Stimulated activated CD8-positive, alpha-beta memory T cell treated with anti-CD3 and anti-CD28 coated beads, Interleukin-7, amount 100 ng/mL, for 4 hours (primary cell): ENCODE results near the gene WDR27.
"Not testable (repeated sequence)": the region's sequence is repeated elsewhere in the genome, so short reads cannot be mapped to it uniquely, and the experiment has no call there.

Experiments
- DNase-seq, 2 donors: peaks; one replicate each; pipeline ENCODE4 v3.0.0-alpha.2; 2020; ENCODE audit warnings: low read depth in 2 of 2

The WDR27 gene

DNA sequence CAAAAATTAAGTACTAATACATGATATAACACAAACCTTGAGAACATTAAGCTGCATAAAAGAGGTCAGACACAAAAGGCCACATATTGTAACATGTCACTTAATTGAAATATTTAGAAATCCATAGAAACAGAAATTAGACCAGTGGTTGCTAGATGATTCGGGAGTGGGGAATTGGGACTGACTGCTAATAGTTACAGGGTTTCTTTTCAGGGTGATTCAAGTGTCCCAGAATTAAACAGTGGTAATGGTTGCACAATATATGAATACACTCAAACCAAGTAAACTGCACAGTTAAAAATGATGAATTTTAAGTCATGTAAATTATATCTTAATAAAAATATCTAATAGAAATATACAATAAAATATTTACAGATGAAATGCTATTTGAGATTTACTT, 174.5 kb downstream of the WDR27 start:
- DNase-seq = no peak

DNA sequence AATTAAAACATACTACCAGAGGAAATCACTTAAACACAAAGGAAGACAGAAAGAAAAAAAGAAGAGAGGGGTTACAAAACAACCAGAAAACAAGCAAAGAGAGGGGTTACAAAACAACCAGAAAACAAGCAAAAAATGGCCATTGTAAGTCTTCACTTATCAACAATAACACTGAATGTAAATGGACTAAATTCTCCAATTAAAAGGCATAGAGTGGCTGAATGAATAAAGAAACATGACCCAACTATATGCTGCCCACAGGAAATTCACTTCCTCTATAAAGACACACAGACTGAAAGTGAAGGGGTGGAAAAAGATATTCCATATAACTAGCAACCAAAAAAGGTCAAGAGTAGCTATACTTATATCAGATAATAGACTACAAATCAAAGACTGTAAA, 180.0 kb downstream of the WDR27 start:
- no peak for DNase-seq

DNA sequence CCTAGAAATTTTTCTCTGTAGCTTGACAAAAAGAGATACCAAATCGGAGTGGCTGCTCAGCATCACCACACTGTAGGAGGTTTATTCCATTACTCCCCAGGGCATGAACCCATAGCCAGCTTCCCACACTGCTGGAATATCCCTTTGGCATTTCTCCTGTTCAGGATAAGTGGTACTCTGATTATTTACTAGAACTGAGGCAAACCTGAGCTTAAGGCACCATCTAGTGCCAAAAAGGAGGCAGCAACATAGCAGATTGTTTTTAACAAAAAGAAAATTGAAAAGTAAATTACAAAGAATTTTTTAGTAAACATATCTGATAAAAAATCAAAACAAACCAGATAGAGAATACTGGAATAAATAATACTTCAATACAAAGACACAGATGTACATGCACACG, 181.7 kb downstream of the WDR27 start:
- no peak for DNase-seq

DNA sequence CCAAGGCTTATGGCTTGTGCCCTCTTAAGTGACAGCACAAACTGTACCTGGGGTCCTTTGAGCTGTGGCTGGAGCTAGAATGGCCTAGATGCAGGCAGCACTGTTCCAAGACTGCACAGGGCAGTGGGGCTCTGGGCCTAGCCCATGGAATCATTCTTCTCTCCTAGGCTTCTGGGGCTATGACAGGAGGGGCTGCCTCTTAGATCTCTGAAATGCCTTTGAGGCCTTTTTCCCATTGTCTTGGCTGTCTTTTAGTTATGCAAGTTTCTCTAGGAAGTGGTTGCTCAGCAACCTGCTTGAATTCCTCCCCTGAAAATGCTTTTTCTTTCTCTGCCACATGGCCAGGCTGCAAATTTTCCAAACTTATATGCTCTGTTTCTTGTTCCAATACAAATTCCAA, 183.4 kb downstream of the WDR27 start:
- DNase-seq = no peak

DNA sequence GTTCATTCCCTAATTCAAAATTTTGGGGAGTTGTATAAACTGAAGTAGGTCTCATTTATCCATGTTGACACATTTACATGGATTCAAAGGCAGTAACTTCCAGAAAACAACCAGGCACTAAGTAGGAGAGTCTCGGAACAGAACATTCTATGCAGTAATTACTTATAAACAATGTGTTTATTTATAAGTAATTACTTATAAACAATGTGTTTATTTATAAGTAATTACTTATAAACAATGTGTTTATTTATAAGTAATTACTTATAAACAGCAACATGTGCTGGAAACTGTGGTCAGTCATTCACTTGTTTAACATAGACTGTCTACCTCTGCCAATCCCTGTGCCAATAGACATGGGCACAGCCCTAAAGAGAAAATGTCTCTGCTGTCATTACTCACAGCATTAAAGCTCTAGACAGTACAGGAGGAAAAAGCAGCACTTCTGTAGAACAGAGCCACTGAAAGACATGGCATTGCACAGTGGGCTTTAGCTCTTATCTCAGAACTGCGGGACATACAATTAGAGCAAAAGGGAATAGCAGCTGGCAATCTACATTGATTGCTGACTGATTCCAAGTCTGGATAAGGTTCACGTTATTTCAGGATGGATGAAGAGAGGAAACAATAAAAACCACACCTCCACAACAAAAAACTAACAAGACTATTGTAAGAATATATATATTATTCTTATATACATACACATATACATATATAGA, 188.2 kb downstream of the WDR27 start:
- no peak for DNase-seq

DNA sequence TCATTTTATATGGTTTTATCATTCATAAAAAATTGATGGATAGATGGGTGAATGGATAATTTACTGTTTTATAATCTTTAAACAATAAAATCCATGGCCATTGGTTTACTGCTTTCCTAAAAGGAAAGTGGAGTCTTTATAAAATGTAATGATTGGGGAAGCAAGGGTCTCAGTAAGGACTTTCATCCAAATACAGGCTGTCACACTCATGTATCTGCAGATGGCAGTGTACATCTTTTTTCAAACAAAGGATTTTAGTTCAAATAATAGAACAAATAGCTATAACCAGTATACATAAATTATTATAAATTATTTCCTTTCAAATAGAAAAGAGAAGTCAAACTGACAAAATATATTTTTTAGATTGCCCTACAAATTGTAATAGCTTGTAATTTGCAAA, 190.0 kb downstream of the WDR27 start:
- DNase-seq = not testable (repeated sequence)

DNA sequence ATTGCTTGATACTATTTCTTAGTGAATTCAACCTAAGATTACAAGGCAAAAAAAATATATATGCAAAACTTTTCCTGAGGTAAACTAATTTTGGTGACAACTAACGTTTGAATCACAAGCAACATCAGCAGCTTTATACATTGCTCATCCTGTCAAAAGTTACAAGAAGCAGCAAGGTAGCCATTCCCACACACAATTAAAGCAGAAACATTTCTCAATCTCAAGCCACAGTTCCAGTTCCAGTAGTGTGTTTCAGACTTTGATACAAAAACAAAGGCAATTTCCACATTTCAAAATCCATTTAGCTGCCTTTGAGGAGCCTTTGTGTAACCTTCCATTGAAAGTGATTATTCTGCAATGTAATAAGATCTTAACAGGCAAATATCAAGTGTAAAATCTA, 191.0 kb downstream of the WDR27 start:
- no peak for DNase-seq

DNA sequence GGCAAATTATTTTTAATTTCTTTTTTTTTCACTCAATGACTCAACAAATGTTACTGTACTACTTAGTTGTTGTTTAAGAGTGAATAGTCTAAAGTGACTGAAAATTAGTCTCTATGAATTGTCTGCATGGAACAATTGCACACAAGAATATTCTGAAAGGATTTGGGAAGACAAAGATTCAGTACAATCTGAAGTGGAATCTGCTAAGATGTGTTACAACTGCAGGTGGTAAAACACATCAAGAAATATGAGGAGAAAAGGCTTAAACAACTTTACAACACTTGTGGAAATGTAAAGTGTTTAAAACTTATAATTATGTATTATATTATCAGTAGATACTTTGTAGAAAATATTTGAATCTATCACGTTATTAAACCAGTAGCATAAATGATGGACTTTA, 193.4 kb downstream of the WDR27 start:
- no peak for DNase-seq

DNA sequence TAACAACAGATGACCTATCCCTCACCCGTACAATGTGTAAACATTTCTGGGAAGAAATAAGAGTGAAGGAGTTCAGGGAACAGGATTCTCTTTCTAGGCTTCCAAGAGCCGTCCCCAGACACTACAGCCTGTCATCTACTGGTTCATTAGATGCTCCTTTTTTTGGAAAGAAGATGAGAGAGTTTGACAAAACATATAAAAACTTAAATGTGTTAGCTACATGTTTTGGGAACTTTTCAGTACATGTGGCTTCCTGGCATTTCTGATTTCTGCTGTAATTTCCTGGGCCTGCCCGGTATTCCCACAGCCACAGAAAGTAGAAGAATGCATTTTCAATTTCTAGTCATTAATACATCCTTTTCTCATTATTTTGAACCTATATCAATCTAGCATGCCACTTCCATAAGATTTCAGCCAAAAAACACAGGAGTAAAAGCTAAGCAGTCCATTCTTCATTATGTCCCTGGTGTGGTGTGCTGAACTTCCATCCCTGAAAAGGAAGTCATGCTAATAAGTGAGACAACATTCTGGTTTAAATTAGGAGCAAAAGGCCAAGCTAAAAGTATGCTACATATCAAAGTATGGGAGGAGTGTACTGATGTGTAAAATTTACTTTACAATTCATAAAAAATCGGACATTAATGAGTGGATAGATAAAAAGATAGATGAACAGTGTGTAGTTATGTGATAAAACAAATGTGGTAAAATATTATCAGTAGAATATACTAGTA, 198.2 kb downstream of the WDR27 start:
- no peak for DNase-seq

DNA sequence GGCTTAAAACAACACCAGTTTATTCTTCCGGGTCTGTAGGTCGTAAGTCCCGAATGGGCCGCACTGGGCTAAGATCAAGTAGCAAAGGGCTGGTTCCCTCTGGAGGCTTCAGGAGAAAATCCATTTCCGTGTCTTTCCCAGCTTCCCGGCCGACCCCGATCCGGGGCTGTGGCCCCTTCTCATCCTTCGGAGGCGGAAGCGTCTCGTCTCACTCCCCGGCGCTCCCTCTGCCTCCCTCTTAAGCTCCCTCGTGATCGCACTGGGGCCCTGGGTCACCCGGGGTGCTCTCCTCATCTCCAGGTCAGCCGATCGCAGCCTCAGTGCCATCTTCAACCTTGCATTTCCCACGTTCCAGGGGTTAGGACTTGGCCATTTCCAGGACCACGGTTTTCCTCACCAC, 199.4 kb downstream of the WDR27 start:
- DNase-seq = no peak

DNA sequence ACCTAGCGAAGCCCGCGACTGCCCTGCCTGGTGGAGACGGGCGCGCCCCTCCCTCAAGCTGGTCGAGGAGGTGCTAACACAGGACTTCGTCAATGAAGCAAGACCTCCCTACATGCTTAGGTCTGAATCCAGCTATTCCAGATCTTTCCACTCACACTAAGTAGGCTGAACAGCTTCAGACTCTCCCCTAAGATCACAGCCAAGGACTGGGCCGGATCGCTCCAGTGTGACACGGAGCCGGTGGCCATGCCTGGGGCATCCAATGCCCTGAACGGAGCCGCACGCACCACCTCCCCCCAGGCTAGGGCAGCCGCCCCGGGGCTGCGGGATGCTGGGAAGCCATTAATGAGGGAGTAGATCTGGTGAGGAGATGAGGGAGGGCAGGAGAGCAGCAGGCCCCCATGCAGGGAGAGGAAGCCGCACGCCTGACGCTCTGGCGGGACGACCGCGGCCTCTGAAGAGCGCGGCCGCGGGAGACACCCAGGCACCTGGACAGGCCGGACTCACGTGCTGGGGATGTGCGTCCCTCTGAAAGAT, 200.0 kb downstream of the WDR27 start:
- DNase-seq = no peak

DNA sequence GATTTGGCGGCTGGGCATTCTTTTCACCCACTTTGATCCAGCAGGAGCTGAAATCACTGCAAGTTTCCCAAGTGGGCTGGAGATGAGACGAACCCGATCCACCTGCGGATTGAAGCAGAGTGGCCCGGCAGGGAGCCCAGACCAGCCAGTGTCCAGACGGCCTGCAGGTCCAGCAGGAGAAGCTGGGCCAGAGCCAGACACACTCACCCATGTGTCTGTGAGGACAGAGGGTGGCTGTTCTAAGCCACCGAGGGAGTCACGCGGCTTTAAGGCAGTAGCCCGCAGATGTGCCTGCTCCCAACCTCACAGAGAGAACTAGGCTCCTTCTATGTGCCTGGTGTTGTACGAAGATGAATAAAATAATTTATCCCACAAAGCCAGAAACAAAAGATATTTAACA, 200.7 kb downstream of the WDR27 start:
- no peak for DNase-seq

DNA sequence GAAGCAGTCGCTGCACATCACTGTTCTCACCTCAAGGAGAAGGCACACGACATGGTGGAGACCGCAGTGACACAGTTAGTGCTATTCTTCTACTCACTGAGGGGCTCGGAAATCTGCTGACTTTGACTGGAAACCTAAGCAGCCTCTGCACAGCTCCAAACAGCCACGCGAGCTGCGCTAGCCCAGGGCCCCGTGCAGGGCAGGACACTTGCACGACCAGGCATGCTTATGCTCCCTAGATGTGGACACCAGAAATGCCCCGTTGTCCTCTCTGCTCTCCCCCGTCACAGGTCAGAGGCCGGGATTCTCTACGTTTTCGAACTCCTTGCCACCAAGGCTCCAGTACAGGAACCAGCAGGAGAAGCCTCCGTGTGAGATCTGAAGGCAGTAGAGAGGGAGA, 201.1 kb downstream of the WDR27 start:
- DNase-seq = no peak

DNA sequence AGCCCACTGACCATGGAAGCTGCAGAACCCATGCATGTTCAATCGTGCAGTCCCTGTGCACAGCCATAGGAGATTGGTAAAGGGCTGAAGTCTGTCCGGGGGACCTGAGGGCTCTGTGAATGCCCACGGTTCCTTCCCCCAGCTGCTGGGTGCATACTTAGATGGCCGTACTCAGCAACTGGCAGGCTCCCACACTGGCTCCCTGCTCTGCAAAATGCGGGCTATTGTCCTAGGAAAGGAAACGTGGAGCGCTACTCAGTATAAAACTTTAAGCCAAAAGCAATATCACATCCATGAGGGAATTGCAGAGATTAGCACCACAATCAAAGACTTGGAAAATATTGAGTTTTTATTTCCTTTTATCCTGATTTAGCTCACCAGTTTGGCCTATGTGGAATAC, 202.0 kb downstream of the WDR27 start:
- no peak for DNase-seq

DNA sequence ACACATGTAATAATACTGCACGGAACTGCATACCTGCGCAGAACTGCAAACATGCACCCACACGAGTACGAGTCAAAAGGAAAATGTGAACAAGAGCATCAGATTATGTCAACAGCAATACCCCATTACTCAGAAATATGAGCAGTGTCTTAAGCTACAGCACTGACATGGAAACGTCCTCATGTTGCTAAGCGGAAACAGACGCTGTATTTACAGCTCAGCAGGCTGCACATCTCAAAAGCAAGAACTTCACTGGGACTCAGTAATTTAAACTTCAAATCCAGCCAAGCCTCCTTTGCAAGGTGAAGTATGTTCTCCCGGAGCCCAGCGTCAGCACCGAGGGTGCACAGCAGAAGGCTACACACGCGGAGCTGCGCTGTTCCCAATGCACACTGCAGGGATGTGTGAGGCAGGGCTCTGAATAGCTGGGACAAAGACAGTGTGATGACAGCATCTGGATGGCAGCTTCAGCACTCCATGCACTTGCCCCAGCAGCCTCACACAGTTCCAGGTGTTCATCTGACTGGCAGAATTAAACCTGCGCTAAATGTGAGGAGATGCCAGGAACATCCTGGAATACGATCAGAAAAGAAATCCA, 202.8 kb downstream of the WDR27 start:
- DNase-seq = no peak

DNA sequence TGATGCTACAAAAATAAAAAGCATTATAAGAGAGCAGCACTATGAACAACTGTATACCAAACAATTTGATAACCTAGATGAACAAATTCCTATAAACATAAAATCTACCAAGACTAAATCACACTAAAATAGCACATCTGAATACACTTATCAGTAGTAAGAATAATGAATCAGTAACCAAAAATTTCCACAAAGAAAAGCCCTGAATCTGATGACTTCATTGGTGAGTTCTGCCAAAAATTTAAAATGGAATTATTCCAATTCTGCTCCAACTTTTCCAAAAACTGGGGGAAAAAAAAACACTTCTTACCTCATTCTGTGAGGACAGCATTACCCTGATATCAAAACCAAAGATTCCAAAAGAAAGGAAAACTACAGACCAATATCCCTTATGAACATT, 206.2 kb downstream of the WDR27 start:
- no peak for DNase-seq

DNA sequence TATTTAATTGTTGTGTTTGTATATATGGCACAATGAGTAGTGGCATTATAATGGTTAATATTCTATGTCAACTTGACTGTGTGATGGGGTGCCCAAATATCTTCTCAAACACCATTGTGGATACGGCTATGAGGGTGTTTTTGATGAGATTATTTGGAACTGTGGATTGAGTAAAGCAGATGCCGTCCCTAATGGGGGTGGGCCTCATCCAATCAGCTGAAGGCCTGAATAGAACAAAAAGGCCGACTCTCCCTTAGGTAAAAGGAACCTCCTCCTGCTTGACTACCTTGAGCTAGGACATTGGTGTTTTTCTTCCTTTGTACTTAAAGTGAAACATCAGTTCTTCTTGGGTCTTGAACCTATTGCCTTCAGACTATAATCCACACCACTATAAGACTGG, 207.8 kb downstream of the WDR27 start:
- DNase-seq = no peak

DNA sequence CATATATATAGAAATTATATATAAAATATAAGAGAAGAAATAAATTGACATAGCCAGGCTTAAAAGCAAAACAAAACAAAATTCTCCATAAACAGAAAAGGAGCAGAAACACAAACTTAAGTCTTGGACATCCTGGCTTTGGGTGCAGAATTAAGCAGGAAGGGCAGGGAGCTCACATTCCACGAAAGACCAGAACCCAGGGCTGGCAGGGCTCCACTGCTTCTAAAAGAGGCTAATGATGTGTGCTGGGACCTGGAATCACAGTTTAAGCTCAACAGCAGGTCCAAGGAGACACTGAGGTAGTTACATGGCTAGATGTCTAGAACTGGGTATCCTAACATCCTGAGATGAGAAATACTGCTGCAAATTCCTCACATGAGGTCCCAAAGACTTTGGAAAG, 210.3 kb downstream of the WDR27 start:
- no peak for DNase-seq

DNA sequence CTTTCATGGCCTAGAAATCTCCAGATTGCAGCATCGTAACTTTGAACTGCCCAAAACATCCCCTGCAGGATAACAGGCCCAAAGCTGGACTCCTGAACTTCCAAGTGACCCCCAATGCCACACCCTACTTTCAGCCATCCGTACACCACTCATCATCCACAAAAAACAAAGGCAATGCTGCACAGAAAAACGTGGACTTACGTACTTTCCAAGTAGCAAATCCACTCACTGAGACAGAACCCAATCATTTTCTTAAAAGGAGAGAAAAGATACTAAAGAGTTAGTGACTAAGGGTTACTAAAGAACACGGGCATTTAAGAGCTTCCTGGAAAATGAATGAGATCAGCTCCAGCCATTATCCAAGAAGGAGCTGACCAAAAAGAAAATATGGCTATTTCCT, 211.0 kb downstream of the WDR27 start:
- DNase-seq = no peak

DNA sequence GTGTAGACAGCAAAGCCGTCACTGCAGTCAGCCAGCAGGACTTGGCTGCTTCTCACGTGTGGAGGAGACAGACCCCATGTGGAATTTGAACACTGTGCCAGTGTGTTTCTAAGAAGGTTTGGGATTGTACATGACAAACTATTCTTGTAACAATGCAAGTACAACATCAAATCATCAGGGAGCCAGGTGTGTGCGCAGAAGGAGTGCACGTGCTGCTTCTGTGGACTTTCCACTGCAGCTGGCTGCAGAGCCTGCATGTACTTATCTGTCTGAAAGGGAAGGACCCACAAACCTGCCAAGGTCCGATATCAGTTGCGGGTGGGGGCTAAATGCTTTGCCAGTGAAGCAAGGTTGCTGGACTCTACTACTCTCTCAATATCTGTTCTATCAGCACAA, 211.6 kb downstream of the WDR27 start:
- DNase-seq = no peak

DNA sequence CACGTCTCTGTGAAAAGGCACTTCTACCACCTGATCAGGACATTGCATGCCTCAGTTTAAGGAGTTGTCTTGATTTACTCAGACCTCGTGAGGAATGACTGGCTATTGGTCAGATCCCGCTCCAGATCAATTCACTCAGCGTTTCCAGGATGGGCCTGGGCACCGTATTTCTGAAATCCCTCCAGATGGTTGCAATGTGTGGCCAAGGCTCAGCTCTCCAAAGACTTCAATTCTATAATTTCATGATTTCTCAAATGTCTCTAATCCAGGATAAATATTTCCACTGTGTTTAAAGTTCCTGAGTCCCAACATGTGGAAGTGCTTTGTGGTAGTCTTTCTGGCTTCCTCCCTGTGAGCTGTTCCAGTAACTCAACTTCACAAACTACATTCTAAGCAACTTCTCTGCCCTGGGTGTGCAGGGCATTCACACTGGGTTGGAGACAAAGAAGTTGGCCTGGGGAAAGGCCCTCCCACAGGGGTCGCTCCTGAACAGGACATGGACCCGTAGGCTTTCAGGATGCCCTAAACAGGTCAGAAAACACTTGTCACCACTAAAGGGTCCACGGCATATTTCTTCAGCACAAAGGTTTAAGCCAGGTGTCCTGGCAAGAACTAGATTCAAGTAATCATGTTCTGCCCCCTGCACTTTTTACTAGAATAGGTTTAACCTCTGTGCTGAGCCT, 212.1 kb downstream of the WDR27 start:
- no peak for DNase-seq
